IMR-90 (cell line): ENCODE results near the gene ASPA. TPM values are rescaled to one million over a fixed set of nuclear protein-coding genes. Genes with fewer than 3 reads are reported as not detected.

ENCODE experiments used
- ATAC-seq: fragments of 200-7000 bp; cut with Tn5 transposase; 2 replicates; pipeline ENCODE4 v1.9.1; 2020; ENCODE audit warnings: low read depth, mild to moderate bottlenecking, moderate library complexity
- BruUV-seq: library from RNA; stranded (reverse); fragments of 400-500 nt; replicated peaks from 2 replicates; lab custom pipeline; 2021; lab: Mats Ljungman, UMichigan
- CTCF ChIA-PET: fragments of 300-600 bp; formaldehyde crosslinking; extraction: SDS; loops from one replicate; lab custom pipeline; 2021; ENCODE audit warnings: antibody characterized with exemption; lab: Yijun Ruan, JAX
- POLR2A ChIA-PET: fragments of 300-600 bp; sonication (Branson Sonifier 250); formaldehyde crosslinking; loops from one replicate; lab custom pipeline; 2022; ENCODE audit warnings: antibody characterized with exemption; ENCODE audit not compliant: unreplicated experiment; lab: Charles Lee
- DNase-seq: peaks from one replicate; pipeline ENCODE4 v3.0.0; 2013
- H2AFZ ChIP-seq: replicated peaks from 2 replicates; pipeline ENCODE3; 2013; ENCODE audit warnings: low read length, mild to moderate bottlenecking; ENCODE audit not compliant: poor library complexity
- H2AK5ac ChIP-seq: 2 replicates; pipeline ENCODE4 v1.6.1; 2013; ENCODE audit warnings: low read depth, low read length, inconsistent platforms
- H2AK9ac ChIP-seq: replicated peaks from 2 replicates; pipeline ENCODE3; 2013; ENCODE audit warnings: mild to moderate bottlenecking, low read depth, low read length, moderate library complexity; ENCODE audit not compliant: poor library complexity
- H2BK120ac ChIP-seq: 2 replicates; pipeline ENCODE4 v1.6.1; 2013; ENCODE audit warnings: low read depth, low read length, inconsistent platforms
- H2BK15ac ChIP-seq: 3 replicates; pipeline ENCODE4 v1.6.1; 2013; ENCODE audit warnings: low read depth, low read length, inconsistent platforms
- H2BK20ac ChIP-seq: 2 replicates; pipeline ENCODE4 v1.6.1; 2013; ENCODE audit warnings: low read depth, mild to moderate bottlenecking, inconsistent platforms, low read length, moderate library complexity
- H2BK5ac ChIP-seq: 2 replicates; pipeline ENCODE4 v1.6.1; 2013; ENCODE audit warnings: mild to moderate bottlenecking, low read depth, low read length, inconsistent platforms; ENCODE audit not compliant: poor library complexity, severe bottlenecking
- H3K14ac ChIP-seq: replicated peaks from 2 replicates; pipeline ENCODE4 v1.6.1; 2013; ENCODE audit warnings: low read depth, low read length, inconsistent platforms
- H3K18ac ChIP-seq: 2 replicates; pipeline ENCODE4 v1.6.1; 2013; ENCODE audit warnings: low read depth, low read length, control low read depth
- H3K23ac ChIP-seq: 2 replicates; pipeline ENCODE4 v1.6.1; 2013; ENCODE audit warnings: low read depth, low read length, inconsistent platforms
- H3K27ac ChIP-seq: 2 replicates; pipeline ENCODE4 v1.5.1; 2013; ENCODE audit warnings: mild to moderate bottlenecking, control low read depth, low read length; ENCODE audit not compliant: insufficient read depth
- H3K27me3 ChIP-seq: 2 replicates; pipeline ENCODE4 v1.6.1; 2013; ENCODE audit warnings: low read length; ENCODE audit not compliant: control insufficient read depth, insufficient read depth
- H3K36me3 ChIP-seq: 2 replicates; pipeline ENCODE4 v1.6.1; 2013; ENCODE audit warnings: low read length, mixed read lengths; ENCODE audit not compliant: control insufficient read depth, insufficient read depth
- H3K4ac ChIP-seq: 2 replicates; pipeline ENCODE4 v1.6.1; 2013; ENCODE audit warnings: low read depth, low read length, inconsistent platforms
- H3K4me1 ChIP-seq: 2 replicates; pipeline ENCODE4 v1.6.1; 2013; ENCODE audit warnings: low read length, mixed read lengths; ENCODE audit not compliant: control insufficient read depth, insufficient read depth
- H3K4me2 ChIP-seq: 2 replicates; pipeline ENCODE4 v1.6.1; 2013; ENCODE audit warnings: low read depth, mild to moderate bottlenecking, control low read depth, low read length, moderate library complexity
- H3K4me3 ChIP-seq: 2 replicates; pipeline ENCODE4 v1.5.1; 2013; ENCODE audit warnings: low read depth, mild to moderate bottlenecking, control low read depth, low read length, moderate library complexity; ENCODE audit not compliant: insufficient read depth
- H3K56ac ChIP-seq: 2 replicates; pipeline ENCODE4 v1.6.1; 2013; ENCODE audit warnings: low read length, inconsistent platforms; ENCODE audit not compliant: insufficient read depth; ENCODE audit errors: extremely low read depth
- H3K79me1 ChIP-seq, 2 experiments: 2 replicates each; pipeline ENCODE4 v1.6.1; 2013; ENCODE audit warnings: low read length in 2 of 2, inconsistent platforms in 1 of 2, low read depth in 1 of 2
- H3K9ac ChIP-seq: 2 replicates; pipeline ENCODE4 v1.6.1; 2013; ENCODE audit warnings: low read depth, low read length, control low read depth
- H3K9me1 ChIP-seq: 2 replicates; pipeline ENCODE4 v1.6.1; 2013; ENCODE audit warnings: low read length, inconsistent platforms; ENCODE audit not compliant: insufficient read depth
- H3K9me3 ChIP-seq: 2 replicates; pipeline ENCODE4 v1.6.1; 2013; ENCODE audit warnings: low read length; ENCODE audit not compliant: control insufficient read depth, insufficient read depth
- H4K20me1 ChIP-seq: 2 replicates; pipeline ENCODE4 v1.6.1; 2013; ENCODE audit warnings: low read length, inconsistent platforms; ENCODE audit not compliant: insufficient read depth
- H4K5ac ChIP-seq: 2 replicates; pipeline ENCODE4 v1.6.1; 2013; ENCODE audit warnings: mild to moderate bottlenecking, low read depth, low read length, control low read depth
- H4K8ac ChIP-seq, 2 experiments: 2 replicates each; pipeline ENCODE4 v1.6.1; 2013; ENCODE audit warnings: low read depth in 2 of 2, low read length in 2 of 2, control low read depth in 1 of 2, inconsistent platforms in 1 of 2
- H4K91ac ChIP-seq: 2 replicates; pipeline ENCODE4 v1.6.1; 2013; ENCODE audit warnings: low read depth, low read length, inconsistent platforms; ENCODE audit not compliant: insufficient read depth
- BHLHE40 ChIP-seq: fragments of 150-350 bp; IDR thresholded peaks from 2 replicates; pipeline ENCODE4 v1.6.1; 2016; ENCODE audit warnings: mild to moderate bottlenecking, low read depth, low read length
- CEBPB ChIP-seq: IDR thresholded peaks from 2 replicates; pipeline ENCODE4 v1.6.1; 2012; ENCODE audit warnings: low read depth, low read length, improper control_type of control experiment
- CHD1 ChIP-seq: IDR thresholded peaks from 2 replicates; pipeline ENCODE4 v1.6.1; 2012; ENCODE audit warnings: low read depth, low read length, improper control_type of control experiment
- ELK1 ChIP-seq: fragments of 150-350 bp; IDR thresholded peaks from 2 replicates; pipeline ENCODE4 v1.6.1; 2016; ENCODE audit warnings: low read depth, mild to moderate bottlenecking, low read length, moderate library complexity, borderline replicate concordance
- FOS ChIP-seq: fragments of 150-350 bp; IDR thresholded peaks from 2 replicates; pipeline ENCODE4 v1.6.1; 2016; ENCODE audit warnings: low read depth, low read length
- MAFK ChIP-seq: IDR thresholded peaks from 2 replicates; pipeline ENCODE4 v1.6.1; 2012; ENCODE audit warnings: low read depth, low read length, improper control_type of control experiment
- MAZ ChIP-seq: IDR thresholded peaks from 2 replicates; pipeline ENCODE4 v1.6.1; 2012; ENCODE audit warnings: low read depth, mild to moderate bottlenecking, low read length, improper control_type of control experiment, moderate library complexity, borderline replicate concordance
- MXI1 ChIP-seq: IDR thresholded peaks from 2 replicates; pipeline ENCODE4 v1.6.1; 2012; ENCODE audit warnings: low read depth, mild to moderate bottlenecking, low read length, moderate library complexity, borderline replicate concordance
- NFE2L2 ChIP-seq: fragments of 150-350 bp; IDR thresholded peaks from 2 replicates; pipeline ENCODE4 v1.6.1; 2016; ENCODE audit warnings: low read depth, mild to moderate bottlenecking, low read length
- POLR2A ChIP-seq: IDR thresholded peaks from 2 replicates; pipeline ENCODE4 v1.6.1; 2012; ENCODE audit warnings: mild to moderate bottlenecking, low read depth, low read length
- RCOR1 ChIP-seq: IDR thresholded peaks from 2 replicates; pipeline ENCODE4 v1.6.1; 2012; ENCODE audit warnings: mild to moderate bottlenecking, low read length, improper control_type of control experiment; ENCODE audit not compliant: insufficient replicate concordance
- SMC3 ChIP-seq: fragments of 150-350 bp; IDR thresholded peaks from 2 replicates; pipeline ENCODE4 v1.6.1; 2016; ENCODE audit warnings: low read depth, mild to moderate bottlenecking, antibody characterized with exemption, low read length, moderate library complexity
- USF2 ChIP-seq: fragments of 150-350 bp; IDR thresholded peaks from 2 replicates; pipeline ENCODE4 v1.6.1; 2017; ENCODE audit warnings: mild to moderate bottlenecking, antibody characterized with exemption, low read length, low read depth
- WGBS, 2 experiments: methylation state at CpG; one replicate each; pipeline versions ENCODE4 v1.1.5 to v1.1.7; 2013; ENCODE audit warnings: missing lambda C conversion rate in 2 of 2; ENCODE audit not compliant: insufficient read length in 1 of 2; ENCODE audit errors: extremely low coverage in 2 of 2; 5-methylcytosine and 5-hydroxymethylcytosine counted together
- dilution Hi-C: fragments of 300-500 bp; cut with HindIII; formaldehyde crosslinking; loops from one replicate; pipeline ENCODE4 v1.14.3; 2018; ENCODE audit warnings: low sequenced_read_pairs; ENCODE audit not compliant: unreplicated experiment
- in situ Hi-C: fragments of 300-500 bp; cut with MboI; formaldehyde crosslinking; loops from 3 replicates; pipeline ENCODE4 v1.14.3; 2019; ENCODE audit warnings: low sequenced_read_pairs, inconsistent platforms, mixed read lengths
- intact Hi-C: fragments of 100-400 bp; cut with micrococcal nuclease; formaldehyde crosslinking; loops from 2 replicates; pipeline ENCODE4 v1.10.0; 2022
- polyA plus RNA-seq, 3 experiments: library from polyadenylated mRNA; depleted of rRNA; stranded (reverse); fragments of >200 nt; gene quantifications; 2 replicates each; pipeline ENCODE4 v1.2.3, GENCODE V29; 2012; ENCODE audit warnings: low replicate concordance in 1 of 3
- total RNA-seq: library from RNA; depleted of rRNA; stranded (reverse); fragments of >200 nt; gene quantifications from 2 replicates; pipeline ENCODE4 v1.2.3, GENCODE V29; 2012

The ASPA gene
- total and polyA plus RNA-seq, 2 of the 4 experiments (the other 2 are of a cell fraction): 0.02 TPM; not detected in 1

- Histone ChIP-seq H4K5ac (no peak overlapping the region), H4K20me1 (no peaks in the 10 kb centered on the region), H3K9me3 (no peaks in the 10 kb centered on the region), H2BK120ac (no peak overlapping the region), H3K27ac (no peak overlapping the region), H3K4me2 (no peak overlapping the region), H4K8ac (no peak overlapping the region), H2AK5ac (no peak overlapping the region), H3K56ac (no peak overlapping the region), H3K4me3 (no peak overlapping the region), H3K4me1 (no peaks in the 10 kb centered on the region), H2BK20ac (no peak overlapping the region), H2AK9ac (peak overlapping the region; percentile 28), H3K23ac (no peak overlapping the region), H3K9ac (no peak overlapping the region), H3K14ac (no peak overlapping the region), H3K27me3 (peaks cover 2% of the 10 kb centered on the region; the same call in 1 of the 2 replicates), H3K18ac (no peak overlapping the region), H2AFZ (peak overlapping the region; percentile 6), H4K91ac (no peak overlapping the region), H2BK15ac (no peak overlapping the region), H3K36me3 (no peaks in the 10 kb centered on the region), H2BK5ac (no peak overlapping the region), H3K79me1 (no peaks in the 10 kb centered on the region), H3K9me1 (no peaks in the 10 kb centered on the region), H3K4ac (no peak overlapping the region)
- in situ Hi-C loops: no loop called here
- WGBS, 2 experiments: 80% methylated on average over 1 of the region's 6 CpGs; no CpG with 5 or more reads in 1 of the 2 experiments
- no TSS peak for BruUV-seq
- CTCF ChIA-PET: no interaction called here
- no peak; the same call in 1 of the 2 replicates for ATAC-seq
- no peak for DNase-seq
- POLR2A ChIA-PET: no interaction called here
- intact Hi-C loops: no loop called here
- dilution Hi-C loops: no loop called here
- no peak for TF ChIP-seq POLR2A
- TF ChIP-seq CHD1: no peak
- TF ChIP-seq MAZ: no peak
- TF ChIP-seq FOS: no peak
- no peak for TF ChIP-seq SMC3
- TF ChIP-seq MXI1: no peak
- TF ChIP-seq MAFK: no peak
- TF ChIP-seq CEBPB: no peak
- TF ChIP-seq USF2: no peak
- no peak for TF ChIP-seq ELK1
- no peak for TF ChIP-seq RCOR1
- TF ChIP-seq BHLHE40: no peak
- no peak for TF ChIP-seq NFE2L2
These were observed 75.4 kb downstream of the ASPA start for GRCh38 chr17:3551189-3551588.
